AG09319 (cell line): ENCODE measurements around the gene ZMIZ1.

Experiments used
- DNase-seq: peaks from one replicate; pipeline ENCODE4 v3.0.0-alpha.2; 2010; ENCODE audit warnings: low read depth; ENCODE audit errors: extremely low read depth
- CTCF ChIP-seq: IDR thresholded peaks from 2 replicates; pipeline ENCODE4 v1.5.1; 2011; ENCODE audit warnings: low read depth, mild to moderate bottlenecking, inconsistent platforms, low read length, moderate library complexity

Gene ZMIZ1

DNA sequence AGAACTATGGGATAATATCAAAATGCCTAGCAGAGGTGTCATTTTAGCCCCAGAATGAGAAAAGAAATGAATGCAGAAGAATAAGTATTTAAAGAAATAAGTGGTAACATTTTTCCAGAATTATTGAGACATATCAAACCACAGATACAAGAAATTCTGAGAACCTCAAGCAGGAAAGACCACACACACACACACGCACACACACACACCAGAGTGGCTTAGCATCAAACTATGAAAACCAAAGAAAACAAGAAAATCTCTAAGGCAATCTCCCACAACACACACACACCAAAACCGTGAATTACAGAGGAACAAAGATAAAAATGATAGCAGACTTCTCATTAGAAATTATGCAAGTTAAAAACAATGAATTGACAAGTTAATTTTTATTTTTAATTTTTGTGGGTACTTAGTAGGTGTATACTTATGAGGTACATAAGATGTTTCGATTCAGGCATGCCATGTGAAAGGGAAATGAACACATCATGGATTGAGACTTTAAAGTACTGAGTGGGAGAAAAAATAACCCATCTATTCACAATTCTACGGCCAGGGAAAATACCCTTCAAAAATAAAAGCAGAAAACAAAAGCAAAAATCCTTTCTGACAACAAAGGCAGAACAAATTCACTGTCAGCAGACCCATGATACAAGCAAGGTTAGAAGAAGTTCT is 293.1 kb downstream of the ZMIZ1 start:
- no peak for TF ChIP-seq CTCF

More for the DNA sequence above, 293.1 kb downstream of the ZMIZ1 start:
- DNase-seq, result no peak
